HEK293 (cell line): ENCODE data around the gene MARCHF9.

Source experiments
- CTCF ChIA-PET: fragments of 350-600 bp; formaldehyde crosslinking; extraction: SDS; loops from one replicate; lab custom pipeline; 2021; ENCODE audit warnings: antibody characterized with exemption; lab: Yijun Ruan, JAX
- POLR2A ChIA-PET: fragments of 300-600 bp; formaldehyde crosslinking; extraction: SDS; loops from one replicate; lab custom pipeline; 2020; ENCODE audit warnings: antibody characterized with exemption, inconsistent platforms; lab: Yijun Ruan, JAX
- H3K27ac ChIP-seq: fragments of 200-500 bp; sonication (Bioruptor generic); 2 replicates; pipeline ENCODE4 v1.5.1; 2014; ENCODE audit warnings: low read depth, low read length, control low read depth, inconsistent platforms; ENCODE audit errors: extremely low read depth
- H3K36me3 ChIP-seq, 2 experiments: fragments of 200-500 bp in 1 of 2; sonication (Bioruptor generic) in 1 of 2; 1 replicate in 1 of 2; 2 replicates in 1 of 2; pipeline ENCODE4 v1.5.1; 2014 to 2017; ENCODE audit warnings: inconsistent platforms in 2 of 2, low read length in 2 of 2; ENCODE audit not compliant: control insufficient read depth in 2 of 2, insufficient read depth in 1 of 2
- H3K4me1 ChIP-seq: fragments of 200-500 bp; sonication (Bioruptor generic); 2 replicates; pipeline ENCODE4 v1.5.1; 2014; ENCODE audit warnings: mild to moderate bottlenecking, low read length, inconsistent platforms; ENCODE audit not compliant: control insufficient read depth, insufficient read depth
- H3K4me3 ChIP-seq: 2 replicates; pipeline ENCODE4 v1.5.1; 2011; ENCODE audit warnings: low read depth, mild to moderate bottlenecking, control low read depth, low read length, moderate library complexity
- H3K9me3 ChIP-seq: fragments of 200-500 bp; sonication (Bioruptor generic); 2 replicates; pipeline ENCODE4 v1.5.1; 2014; ENCODE audit warnings: low read depth, low read length, inconsistent platforms; ENCODE audit not compliant: control insufficient read depth, insufficient read depth
- ATF2 ChIP-seq: fragments of 450-650 bp; formaldehyde crosslinking; IDR thresholded peaks from 2 replicates; pipeline ENCODE4 v1.5.1; 2016; ENCODE audit warnings: missing biosample characterization, missing genetic modification characterization, low read depth
- FEZF1 ChIP-seq: fragments of 450-650 bp; formaldehyde crosslinking; IDR thresholded peaks from 2 replicates; pipeline ENCODE4 v1.5.1; 2016; ENCODE audit warnings: missing biosample characterization, missing genetic modification characterization
- GLIS1 ChIP-seq: fragments of 450-650 bp; formaldehyde crosslinking; IDR thresholded peaks from 2 replicates; pipeline ENCODE4 v1.5.1; 2016; ENCODE audit warnings: missing biosample characterization, missing genetic modification characterization
- HOXC10 ChIP-seq: sonication (generic); formaldehyde crosslinking; IDR thresholded peaks from 2 replicates; pipeline ENCODE4 v1.8.1; 2023; ENCODE audit warnings: mild to moderate bottlenecking, missing genetic modification reagents
- KLF1 ChIP-seq: fragments of 450-650 bp; formaldehyde crosslinking; IDR thresholded peaks from 2 replicates; pipeline ENCODE4 v1.5.1; 2016; ENCODE audit warnings: missing biosample characterization, missing genetic modification characterization
- MEIS1 ChIP-seq: sonication (generic); formaldehyde crosslinking; IDR thresholded peaks from 2 replicates; pipeline ENCODE4 v1.8.1; 2022; ENCODE audit warnings: missing genetic modification reagents, mild to moderate bottlenecking, borderline replicate concordance
- OSR2 ChIP-seq: fragments of 450-650 bp; formaldehyde crosslinking; IDR thresholded peaks from 2 replicates; pipeline ENCODE4 v1.5.1; 2016; ENCODE audit warnings: missing biosample characterization, missing genetic modification characterization
- PBX3 ChIP-seq: sonication (generic); formaldehyde crosslinking; IDR thresholded peaks from 2 replicates; pipeline ENCODE4 v1.8.1; 2022; ENCODE audit warnings: mild to moderate bottlenecking, moderate library complexity, missing genetic modification reagents
- SALL2 ChIP-seq: fragments of 450-650 bp; formaldehyde crosslinking; IDR thresholded peaks from 2 replicates; pipeline ENCODE4 v1.5.0; 2017; ENCODE audit warnings: missing biosample characterization, mild to moderate bottlenecking, missing genetic modification characterization, borderline replicate concordance
- ZFP3 ChIP-seq: fragments of 450-650 bp; formaldehyde crosslinking; IDR thresholded peaks from 2 replicates; pipeline ENCODE4 v1.5.1; 2016; ENCODE audit warnings: low read depth, missing biosample characterization, missing genetic modification characterization
- ZFP69B ChIP-seq: fragments of 450-650 bp; formaldehyde crosslinking; IDR thresholded peaks from 2 replicates; pipeline ENCODE4 v1.5.1; 2016; ENCODE audit warnings: missing biosample characterization, missing genetic modification characterization
- ZNF132 ChIP-seq: fragments of 450-650 bp; formaldehyde crosslinking; IDR thresholded peaks from 2 replicates; pipeline ENCODE4 v1.5.1; 2017; ENCODE audit warnings: missing biosample characterization, missing genetic modification characterization, borderline replicate concordance
- ZNF175 ChIP-seq: fragments of 450-650 bp; formaldehyde crosslinking; IDR thresholded peaks from 2 replicates; pipeline ENCODE4 v1.5.1; 2016; ENCODE audit warnings: missing biosample characterization, missing genetic modification characterization
- ZNF2 ChIP-seq: fragments of 450-650 bp; formaldehyde crosslinking; IDR thresholded peaks from 2 replicates; pipeline ENCODE4 v1.5.1; 2016; ENCODE audit warnings: missing biosample characterization, missing genetic modification characterization
- ZNF211 ChIP-seq: fragments of 450-650 bp; formaldehyde crosslinking; IDR thresholded peaks from 2 replicates; pipeline ENCODE4 v1.5.1; 2016; ENCODE audit warnings: low read depth, missing biosample characterization, missing genetic modification characterization
- ZNF280D ChIP-seq: fragments of 450-650 bp; formaldehyde crosslinking; IDR thresholded peaks from 2 replicates; pipeline ENCODE4 v1.5.1; 2016; ENCODE audit warnings: missing biosample characterization, missing genetic modification characterization
- ZNF292 ChIP-seq: fragments of 450-650 bp; formaldehyde crosslinking; IDR thresholded peaks from 2 replicates; pipeline ENCODE4 v1.5.1; 2016; ENCODE audit warnings: low read depth, missing biosample characterization, missing genetic modification characterization, borderline replicate concordance
- ZNF302 ChIP-seq: fragments of 450-650 bp; formaldehyde crosslinking; IDR thresholded peaks from 2 replicates; pipeline ENCODE4 v1.5.1; 2016; ENCODE audit warnings: missing biosample characterization, missing genetic modification characterization, low read depth
- ZNF311 ChIP-seq: fragments of 450-650 bp; formaldehyde crosslinking; IDR thresholded peaks from 2 replicates; pipeline ENCODE4 v1.5.1; 2017; ENCODE audit warnings: missing biosample characterization, missing genetic modification characterization, borderline replicate concordance
- ZNF354C ChIP-seq: fragments of 450-650 bp; formaldehyde crosslinking; IDR thresholded peaks from 2 replicates; pipeline ENCODE4 v1.5.1; 2016; ENCODE audit warnings: missing biosample characterization, missing genetic modification characterization, low read depth, borderline replicate concordance
- ZNF621 ChIP-seq: fragments of 450-650 bp; formaldehyde crosslinking; IDR thresholded peaks from 2 replicates; pipeline ENCODE4 v1.5.1; 2017; ENCODE audit warnings: missing biosample characterization, missing genetic modification characterization
- ZNF623 ChIP-seq: fragments of 450-650 bp; formaldehyde crosslinking; IDR thresholded peaks from 2 replicates; pipeline ENCODE4 v1.5.1; 2016; ENCODE audit warnings: missing biosample characterization, missing genetic modification characterization
- ZNF629 ChIP-seq: fragments of 450-650 bp; formaldehyde crosslinking; IDR thresholded peaks from 2 replicates; pipeline ENCODE4 v1.5.1; 2017; ENCODE audit warnings: missing biosample characterization, missing genetic modification characterization
- ZNF670 ChIP-seq: fragments of 450-650 bp; formaldehyde crosslinking; IDR thresholded peaks from 2 replicates; pipeline ENCODE4 v1.5.1; 2016; ENCODE audit warnings: missing biosample characterization, missing genetic modification characterization, low read depth
- ZSCAN18 ChIP-seq: fragments of 450-650 bp; formaldehyde crosslinking; IDR thresholded peaks from 2 replicates; pipeline ENCODE4 v1.5.1; 2016; ENCODE audit warnings: missing biosample characterization, missing genetic modification characterization

The MARCHF9 gene

GRCh38 chr12:57783466-57783801 is 28.5 kb downstream of the MARCHF9 start (continued):
- TF ChIP-seq GLIS1 (no peak), PBX3 (CRISPR knock-in tag) (no peak), ZNF280D (tag by site-specific recombination) (no peak), OSR2 (no peak), ZNF621 (no peak)

GRCh38 chr12:57783861-57784260 is 29.0 kb downstream of the MARCHF9 start:
- Histone ChIP-seq H3K4me3 (no peak overlapping the region), H3K36me3 (peaks cover 47 to 57% of the 10 kb centered on the region in 2 experiments), H3K27ac (no peak overlapping the region), H3K9me3 (no peaks in the 10 kb centered on the region), H3K4me1 (no peaks in the 10 kb centered on the region)
- POLR2A ChIA-PET: interaction anchor here (0.8 to 1.7 kb wide), 2 partner anchors 12 to 19 kb away, joined by 4 to 14 read pairs (median 4); partner anchors contain the start of genes EEF1AKMT3 and METTL1
- TF ChIP-seq FEZF1 (tag by site-specific recombination) (no peak), ZNF302 (no peak), ZNF292 (no peak), ZNF354C (tag by site-specific recombination) (no peak), KLF1 (no peak), ZNF2 (no peak), ZNF623 (tag by site-specific recombination) (no peak), MEIS1 (CRISPR knock-in tag) (no peak), ZNF670 (tag by site-specific recombination) (no peak)
- CTCF ChIA-PET: interaction anchor here (0.6 to 1.6 kb wide), 10 partner anchors 10 to 110 kb away, joined by 3 to 12 read pairs (median 4); partner anchors contain the start of genes CYP27B1, EEF1AKMT3 and METTL1

GRCh38 chr12:57793920-57794319 is 39.0 kb downstream of the MARCHF9 start:
- Histone ChIP-seq H3K27ac (no peak overlapping the region), H3K4me1 (no peaks in the 10 kb centered on the region), H3K9me3 (no peaks in the 10 kb centered on the region), H3K4me3 (no peak overlapping the region)
- TF ChIP-seq ZNF629 (tag by site-specific recombination): 0 out of 2 replicates have a peak, but pooled peaks have one; percentile 10
- TF ChIP-seq ZNF311 (tag by site-specific recombination): no peak
- TF ChIP-seq, all 188 proteins: peak for 1
- peaks cover 61 to 84% of the 10 kb centered on the region in 2 experiments for H3K36me3 ChIP-seq
- ChIA-PET CTCF (interaction anchor here (0.5 to 1.7 kb wide), 6 partner anchors 9 to 112 kb away, joined by 3 to 20 read pairs (median 4); partner anchors contain the start of gene TSFM), POLR2A (no interaction called here)

- H3K36me3 ChIP-seq: peaks cover 47 to 85% of the 10 kb centered on the region in 2 experiments
- no peak overlapping the region for H3K4me3 ChIP-seq
- no peaks in the 10 kb centered on the region for H3K9me3 ChIP-seq
- H3K27ac ChIP-seq: no peak overlapping the region
- CTCF ChIA-PET: no interaction called here
- H3K4me1 ChIP-seq: no peaks in the 10 kb centered on the region
- POLR2A ChIA-PET: no interaction called here
- TF ChIP-seq ZSCAN18 (no peak), ZNF629 (tag by site-specific recombination) (0 out of 2 replicates have a peak, but pooled peaks have one; percentile 18), ZFP3 (tag by site-specific recombination) (no peak), SALL2 (tag by site-specific recombination) (no peak), ZFP69B (tag by site-specific recombination) (no peak), ATF2 (tag by site-specific recombination) (peak; percentile 48; the same call in 1 of the 2 replicates), HOXC10 (CRISPR knock-in tag) (no peak), ZNF175 (tag by site-specific recombination) (no peak), ZNF132 (tag by site-specific recombination) (no peak), ZNF211 (tag by site-specific recombination) (no peak)
Observed at GRCh38 chr12:57795354-57795753, 40.5 kb downstream of the MARCHF9 start.
